Common myeloid progenitor, CD34-positive (primary cell): ENCODE measurements around the gene AGPAT3.

ENCODE experiments used
- CTCF ChIA-PET: fragments of 350-600 bp; sonication (Branson Sonifier 250); formaldehyde crosslinking; loops from one replicate; lab custom pipeline; 2021; ENCODE audit warnings: antibody characterized with exemption; lab: Charles Lee
- POLR2A ChIA-PET: fragments of 350-600 bp; sonication (Branson Sonifier 250); formaldehyde crosslinking; loops from one replicate; lab custom pipeline; 2021; ENCODE audit warnings: antibody characterized with exemption; lab: Charles Lee
- DNase-seq, 3 donors: peaks; one replicate each; pipeline versions ENCODE4 v3.0.0 to v3.0.0-alpha.2; 2013
- H3K27ac ChIP-seq, 2 experiments: 1 replicate in 1 of 2; 2 replicates in 1 of 2; pipeline ENCODE4 v1.7.0; 2013; ENCODE audit warnings: inconsistent platforms in 2 of 2, low read length in 2 of 2, mild to moderate bottlenecking in 2 of 2, low read depth in 1 of 2, moderate library complexity in 1 of 2; ENCODE audit not compliant: severe bottlenecking in 2 of 2, insufficient read depth in 1 of 2, poor library complexity in 1 of 2
- H3K27me3 ChIP-seq, 5 experiments: replicated peaks in 2 of 5; 1 replicate in 3 of 5; 2 replicates in 2 of 5; pipeline versions ENCODE4 v1.6.1 to v1.7.0; 2013; ENCODE audit warnings: low read length in 4 of 5, mild to moderate bottlenecking in 2 of 5, moderate library complexity in 2 of 5, inconsistent platforms in 1 of 5; ENCODE audit not compliant: insufficient read depth in 5 of 5, control insufficient read depth in 4 of 5
- H3K36me3 ChIP-seq, 4 experiments: 1 replicate in 2 of 4; 2 replicates in 2 of 4; pipeline versions ENCODE4 v1.6.1 to v1.7.0; 2013; ENCODE audit warnings: low read length in 3 of 4, control low read depth in 1 of 4, mild to moderate bottlenecking in 1 of 4; ENCODE audit not compliant: control insufficient read depth in 4 of 4, insufficient read depth in 4 of 4
- H3K4me1 ChIP-seq, 4 experiments: 1 replicate in 3 of 4; 2 replicates in 1 of 4; pipeline versions ENCODE4 v1.6.1 to v1.7.1; 2013; ENCODE audit warnings: low read length in 3 of 4, mild to moderate bottlenecking in 3 of 4, control low read depth in 1 of 4, inconsistent platforms in 1 of 4, moderate library complexity in 1 of 4; ENCODE audit not compliant: control insufficient read depth in 4 of 4, insufficient read depth in 4 of 4; ENCODE audit errors: control extremely low read depth in 1 of 4
- H3K4me3 ChIP-seq, 7 experiments: 1 replicate in 4 of 7; 2 replicates in 3 of 7; pipeline versions ENCODE4 v1.5.1 to v1.7.0; 2013; ENCODE audit warnings: mild to moderate bottlenecking in 7 of 7, low read length in 6 of 7, moderate library complexity in 6 of 7, inconsistent platforms in 2 of 7, low read depth in 2 of 7, control low read depth in 1 of 7; ENCODE audit not compliant: insufficient read depth in 4 of 7, control insufficient read depth in 1 of 7; ENCODE audit errors: extremely low read depth in 1 of 7
- H3K9me3 ChIP-seq, 5 experiments: 1 replicate in 4 of 5; 2 replicates in 1 of 5; pipeline versions ENCODE4 v1.6.1 to v1.7.1; 2013; ENCODE audit warnings: low read length in 4 of 5, mild to moderate bottlenecking in 2 of 5, inconsistent platforms in 1 of 5, low read depth in 1 of 5, moderate library complexity in 1 of 5; ENCODE audit not compliant: control insufficient read depth in 4 of 5, insufficient read depth in 2 of 5; ENCODE audit errors: control extremely low read depth in 1 of 5
- WGBS: methylation state at CpG from one replicate; pipeline ENCODE4 v1.1.5; 2013; ENCODE audit not compliant: insufficient coverage; 5-methylcytosine and 5-hydroxymethylcytosine counted together

Gene AGPAT3

GRCh38 chr21:43912910-43913309 lies 47.9 kb downstream of the AGPAT3 start:
- 97% methylated on average over 3 of the region's 3 CpGs for WGBS
- Histone ChIP-seq H3K27me3 (no peaks in the 10 kb centered on the region), H3K9me3 (peaks cover 0 to 9% (median 8%) of the 10 kb centered on the region in 5 experiments), H3K36me3 (peaks cover 0 to 18% (median 5%) of the 10 kb centered on the region in 4 experiments), H3K27ac (no peak overlapping the region), H3K4me1 (peaks cover 1 to 33% (median 23%) of the 10 kb centered on the region in 4 experiments), H3K4me3 (no peak overlapping the region)
- ChIA-PET CTCF (no interaction called here), POLR2A (no interaction called here)
- DNase-seq = no peak

- Histone ChIP-seq H3K27ac (peak overlapping the region in 1 of 2 experiments; percentile 14), H3K4me1 (peaks cover 1 to 38% (median 27%) of the 10 kb centered on the region in 4 experiments), H3K36me3 (peaks cover 0 to 14% (median 4%) of the 10 kb centered on the region in 4 experiments), H3K27me3 (no peaks in the 10 kb centered on the region), H3K4me3 (no peak overlapping the region), H3K9me3 (peaks cover 0 to 9% (median 8%) of the 10 kb centered on the region in 5 experiments)
- ChIA-PET CTCF (no interaction called here), POLR2A (no interaction called here)
- WGBS = 49% methylated on average over 3 of the region's 6 CpGs
- peak in 2 of 3 donors; percentile 45 to 57 for DNase-seq
Observed at GRCh38 chr21:43913928-43914327, 48.9 kb downstream of the AGPAT3 start.

GRCh38 chr21:43916076-43916475 lies 51.1 kb downstream of the AGPAT3 start:
- Histone ChIP-seq H3K4me1 (peaks cover 1 to 36% (median 18%) of the 10 kb centered on the region in 4 experiments), H3K27ac (peak overlapping the region; percentile 46 to 75), H3K36me3 (peaks cover 0 to 13% (median 4%) of the 10 kb centered on the region in 4 experiments), H3K9me3 (peaks cover 0 to 9% (median 8%) of the 10 kb centered on the region in 5 experiments), H3K4me3 (peak overlapping the region in 6 of 7 experiments; percentile 52 to 82 (median 68)), H3K27me3 (no peaks in the 10 kb centered on the region)
- CTCF ChIA-PET = interaction anchor here (1.4 kb wide), 1 partner anchor 12 kb away, joined by 3 read pairs; no protein-coding TSS in a partner anchor
- DNase-seq = no peak
- POLR2A ChIA-PET = no interaction called here
- WGBS = 92% methylated on average over 5 of the region's 9 CpGs

GRCh38 chr21:43916691-43917514 lies 51.9 kb downstream of the AGPAT3 start:
- POLR2A ChIA-PET = no interaction called here
- DNase-seq = peak; percentile 58 to 93 (median 88)
- H3K4me3 ChIP-seq = peak overlapping the region; percentile 35 to 82 (median 66)

GRCh38 chr21:43917515-43918384 lies 52.7 kb downstream of the AGPAT3 start:
- Histone ChIP-seq H3K4me1 (peaks cover 1 to 51% (median 27%) of the 10 kb centered on the region in 4 experiments), H3K27me3 (no peaks in the 10 kb centered on the region), H3K36me3 (peaks cover 0 to 4% (median under 1%) of the 10 kb centered on the region in 4 experiments), H3K4me3 (peak overlapping the region in 6 of 7 experiments; percentile 52 to 82 (median 68)), H3K27ac (no peak overlapping the region), H3K9me3 (peaks cover 0 to 5% (median 3%) of the 10 kb centered on the region in 5 experiments)
- peak in 2 of 3 donors; percentile 36 to 39 for DNase-seq
- CTCF ChIA-PET = interaction anchor here (0.8 to 2.3 kb wide), 9 partner anchors 11 to 107 kb away, joined by 3 to 7 read pairs (median 4); no protein-coding TSS in a partner anchor
- POLR2A ChIA-PET = interaction anchor here (0.6 to 0.7 kb wide), 2 partner anchors 232 to 621 kb away, joined by 3 read pairs; no protein-coding TSS in a partner anchor
- WGBS = 48% methylated on average over 9 of the region's 12 CpGs

More at GRCh38 chr21:43916691-43917514, 51.9 kb downstream of the AGPAT3 start:
- H3K4me1 ChIP-seq = peaks cover 1 to 42% (median 21%) of the 10 kb centered on the region in 4 experiments
- CTCF ChIA-PET = interaction anchor here (1.0 to 1.9 kb wide), 2 partner anchors 13 to 48 kb away, joined by 4 read pairs; no protein-coding TSS in a partner anchor
- no peaks in the 10 kb centered on the region for H3K27me3 ChIP-seq
- H3K36me3 ChIP-seq = peaks cover 0 to 9% (median 3%) of the 10 kb centered on the region in 4 experiments
- peak overlapping the region; percentile 46 to 75 for H3K27ac ChIP-seq
- H3K9me3 ChIP-seq = peaks cover 0 to 9% (median 6%) of the 10 kb centered on the region in 5 experiments
- WGBS = 4% methylated on average over 29 of the region's 35 CpGs

GRCh38 chr21:43918385-43918947 lies 53.4 kb downstream of the AGPAT3 start:
- CTCF ChIA-PET = interaction anchor here (0.8 to 2.3 kb wide), 8 partner anchors 10 to 107 kb away, joined by 3 to 7 read pairs (median 4); no protein-coding TSS in a partner anchor

More at GRCh38 chr21:43918385-43918947, 53.4 kb downstream of the AGPAT3 start:
- 81% methylated on average over 3 of the region's 9 CpGs for WGBS
- H3K4me3 ChIP-seq = no peak overlapping the region
- no peaks in the 10 kb centered on the region for H3K27me3 ChIP-seq
- H3K4me1 ChIP-seq = peaks cover 1 to 54% (median 27%) of the 10 kb centered on the region in 4 experiments
- DNase-seq = no peak
- H3K9me3 ChIP-seq = no peaks in the 10 kb centered on the region
- POLR2A ChIA-PET = interaction anchor here (0.6 to 0.7 kb wide), 2 partner anchors 233 to 622 kb away, joined by 3 read pairs; no protein-coding TSS in a partner anchor
- H3K36me3 ChIP-seq = no peaks in the 10 kb centered on the region
- no peak overlapping the region for H3K27ac ChIP-seq
